ENCODE data around the gene FRYL.
A peak's percentile ranks its signal among the peaks of the same experiment; 100 is the strongest.

FRYL gene

DNA sequence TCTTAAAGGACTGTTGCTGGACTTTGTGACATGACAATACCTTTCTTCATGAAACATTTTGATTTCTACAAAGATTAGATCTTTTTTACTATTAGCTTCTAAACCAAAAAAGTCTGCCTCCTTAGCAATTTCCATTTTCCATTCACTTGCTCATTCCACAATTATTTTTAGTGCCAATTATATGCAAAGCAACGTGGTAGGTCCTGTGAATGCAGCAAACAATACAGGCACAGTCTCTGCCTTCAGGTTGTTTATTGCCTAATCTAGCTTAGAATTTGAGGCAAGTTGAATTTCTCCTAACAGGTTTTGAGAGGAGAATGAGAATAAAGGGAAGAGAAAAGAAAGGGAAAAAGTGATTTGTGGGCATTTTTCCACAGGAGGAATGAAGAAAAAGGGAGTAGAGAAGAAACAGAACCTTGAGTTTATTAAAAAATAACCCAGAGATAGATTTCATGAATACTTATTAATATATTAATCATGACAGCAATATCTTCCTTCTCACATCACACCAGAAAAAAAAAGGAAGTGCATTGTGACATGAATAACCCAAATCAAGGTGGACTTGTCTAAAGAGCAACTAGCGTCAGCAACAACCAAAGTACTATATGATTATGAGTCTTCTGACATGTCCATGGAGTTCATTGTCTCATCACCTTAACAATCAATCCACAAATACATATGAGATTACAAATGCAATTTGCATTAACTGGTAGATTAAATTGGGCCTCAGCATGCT is 16.3 kb upstream of the FRYL start:
- no peak for ATAC-seq
- no peaks in the 10 kb centered on the region for H3K36me3 Mint-ChIP-seq
- no peaks in the 10 kb centered on the region for H3K27me3 Mint-ChIP-seq
- H3K4me1 Mint-ChIP-seq: peaks cover 30% of the 10 kb centered on the region
- H3K27ac Mint-ChIP-seq: no peak overlapping the region
- H3K9me3 Mint-ChIP-seq: no peaks in the 10 kb centered on the region
- H3K4me3 Mint-ChIP-seq: no peak overlapping the region

DNA sequence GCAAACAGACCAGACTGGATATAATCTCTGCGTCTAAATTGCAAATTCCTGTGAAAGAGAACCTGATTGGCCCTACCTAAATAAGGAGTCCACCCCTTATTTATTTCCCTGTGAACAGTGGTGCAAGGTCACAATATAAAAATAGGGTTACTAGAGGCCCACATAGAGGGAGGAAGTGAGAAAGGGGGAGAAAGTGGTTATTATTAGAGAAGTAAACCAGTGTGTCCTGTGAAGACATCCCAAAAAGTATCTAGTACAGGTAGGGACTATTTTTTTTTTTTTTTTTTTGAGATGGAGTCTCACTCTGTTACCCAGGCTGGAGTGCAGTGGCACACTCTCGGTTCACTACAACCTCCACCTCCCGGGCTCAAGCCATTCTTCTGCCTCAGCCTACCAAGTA is 15.0 kb upstream of the FRYL start:
- no peak overlapping the region for H3K4me3 Mint-ChIP-seq
- H3K36me3 Mint-ChIP-seq: no peaks in the 10 kb centered on the region
- H3K4me1 Mint-ChIP-seq: peaks cover 30% of the 10 kb centered on the region
- ATAC-seq: no peak
- no peaks in the 10 kb centered on the region for H3K9me3 Mint-ChIP-seq
- H3K27ac Mint-ChIP-seq: no peak overlapping the region
- H3K27me3 Mint-ChIP-seq: no peaks in the 10 kb centered on the region

DNA sequence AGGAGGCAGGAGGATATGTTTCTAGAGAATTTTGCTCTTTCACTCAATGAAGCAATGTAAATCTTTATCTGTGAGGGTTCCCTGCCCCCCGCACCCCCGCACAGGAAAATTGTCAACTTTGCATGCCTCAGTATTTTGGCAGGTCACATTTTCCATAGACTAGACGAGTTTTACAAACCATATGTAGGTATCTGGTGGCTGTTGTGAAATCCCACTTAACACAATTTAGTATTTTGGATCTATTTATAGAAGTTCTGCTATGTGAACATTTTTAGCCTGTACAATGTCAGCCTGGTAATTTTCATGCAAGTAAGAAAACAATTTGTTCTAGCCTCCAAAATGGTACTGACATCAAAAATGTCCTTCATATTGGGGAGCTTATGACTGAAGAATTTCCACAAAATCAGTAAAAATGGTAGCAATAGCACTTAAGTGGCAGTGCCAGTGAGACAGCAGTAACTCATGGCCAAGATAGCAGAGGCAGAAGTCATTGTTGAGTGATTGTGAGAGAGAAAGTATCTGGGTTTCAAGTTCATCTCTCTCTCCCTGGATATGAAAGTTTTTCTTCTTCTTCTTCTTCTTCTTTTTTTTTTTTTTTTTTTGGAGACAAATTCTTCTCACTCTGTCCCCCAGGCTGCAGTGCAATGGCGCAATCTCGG is 12.4 kb upstream of the FRYL start:
- Mint-ChIP-seq H3K4me3 (no peak overlapping the region), H3K27ac (peak overlapping the region; percentile 49), H3K36me3 (no peaks in the 10 kb centered on the region), H3K9me3 (no peaks in the 10 kb centered on the region), H3K4me1 (peaks cover 23% of the 10 kb centered on the region), H3K27me3 (no peaks in the 10 kb centered on the region)
- peak; percentile 70 for ATAC-seq

DNA sequence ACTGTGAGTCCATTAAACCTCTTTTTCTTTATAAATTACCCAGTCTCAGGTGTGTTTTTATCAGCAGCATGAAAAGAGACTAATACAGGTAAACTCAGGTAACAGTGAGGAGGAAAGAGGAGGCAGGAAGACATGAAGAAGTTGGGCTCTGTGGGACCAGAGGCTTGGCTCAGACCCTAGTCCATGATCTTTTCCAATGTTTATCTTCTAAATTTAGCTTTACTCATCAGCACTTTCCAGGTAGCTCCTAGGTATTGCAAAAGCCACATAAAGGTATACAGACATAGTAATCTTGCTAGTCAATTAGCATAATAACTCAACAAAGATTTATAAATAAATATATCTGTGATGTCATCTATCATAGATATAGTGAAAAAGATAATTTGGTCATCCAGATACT is 11.2 kb upstream of the FRYL start:
- H3K27ac Mint-ChIP-seq: no peak overlapping the region
- no peak overlapping the region for H3K4me3 Mint-ChIP-seq
- no peak for ATAC-seq
- H3K27me3 Mint-ChIP-seq: no peaks in the 10 kb centered on the region
- no peaks in the 10 kb centered on the region for H3K36me3 Mint-ChIP-seq
- H3K9me3 Mint-ChIP-seq: no peaks in the 10 kb centered on the region
- H3K4me1 Mint-ChIP-seq: peaks cover 23% of the 10 kb centered on the region

DNA sequence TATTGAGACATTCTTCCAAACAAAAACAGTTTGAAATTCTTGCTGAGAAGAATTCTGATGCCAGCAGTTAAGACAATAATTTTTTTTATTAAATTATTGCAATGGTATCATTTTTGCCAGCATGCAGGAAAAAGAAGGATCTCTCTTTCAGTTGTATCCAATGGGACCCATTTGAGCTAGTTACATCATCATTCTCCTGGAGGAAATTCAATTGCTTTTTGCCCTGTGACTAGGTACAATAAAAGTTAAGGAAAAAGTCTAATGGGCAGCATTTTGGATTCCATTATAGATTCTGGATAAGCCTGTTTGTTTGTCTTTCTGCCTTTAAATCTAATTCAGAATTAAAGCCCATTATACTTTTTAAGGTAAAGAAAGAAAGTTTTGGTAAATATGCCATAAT is 10.5 kb upstream of the FRYL start:
- ATAC-seq: no peak
- no peak overlapping the region for H3K4me3 Mint-ChIP-seq
- H3K4me1 Mint-ChIP-seq: peaks cover 22% of the 10 kb centered on the region
- no peaks in the 10 kb centered on the region for H3K36me3 Mint-ChIP-seq
- H3K27ac Mint-ChIP-seq: no peak overlapping the region
- no peaks in the 10 kb centered on the region for H3K9me3 Mint-ChIP-seq
- H3K27me3 Mint-ChIP-seq: no peaks in the 10 kb centered on the region

DNA sequence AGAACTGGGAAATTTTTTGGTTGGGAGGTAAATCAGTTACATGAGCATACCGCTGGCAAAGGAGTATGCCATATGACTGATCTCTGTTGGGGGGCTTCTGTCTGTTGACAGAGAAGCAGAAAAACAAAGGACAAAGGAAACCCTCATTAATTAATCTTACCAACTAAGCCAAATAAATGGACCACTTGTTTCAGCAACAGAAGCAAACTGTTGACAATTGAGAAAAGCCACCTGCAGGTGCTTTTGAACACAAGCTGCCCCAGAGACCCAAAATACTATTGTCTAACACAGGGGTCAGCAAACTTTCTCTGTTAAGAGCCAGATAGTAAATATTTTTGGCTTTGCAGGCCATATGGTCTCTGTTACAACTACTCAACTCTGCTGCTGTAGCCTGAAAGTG is 7.0 kb upstream of the FRYL start:
- ATAC-seq: no peak
- H3K9me3 Mint-ChIP-seq: no peaks in the 10 kb centered on the region
- no peaks in the 10 kb centered on the region for H3K27me3 Mint-ChIP-seq
- no peaks in the 10 kb centered on the region for H3K36me3 Mint-ChIP-seq
- H3K4me1 Mint-ChIP-seq: no peaks in the 10 kb centered on the region
- H3K4me3 Mint-ChIP-seq: no peak overlapping the region
- no peak overlapping the region for H3K27ac Mint-ChIP-seq

DNA sequence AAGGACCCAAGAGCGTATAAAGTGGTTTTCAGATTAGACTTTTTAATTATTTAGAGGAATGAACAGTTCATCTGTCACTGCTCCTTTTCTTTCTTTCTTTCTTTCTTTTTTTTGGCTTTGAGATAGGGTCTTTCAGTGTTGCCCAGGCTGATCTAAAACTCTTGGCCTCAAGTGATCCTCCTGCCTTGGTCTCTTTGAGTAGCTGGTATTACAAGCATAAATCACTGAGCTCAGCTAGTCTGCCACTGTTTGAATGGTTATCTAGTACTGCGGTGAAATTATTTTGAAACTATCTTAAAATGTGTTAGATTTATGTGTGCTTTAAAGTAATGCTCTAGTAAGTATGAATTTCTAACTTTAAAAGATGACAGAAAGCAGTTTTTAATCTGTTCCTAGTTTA is 6.5 kb upstream of the FRYL start:
- no peaks in the 10 kb centered on the region for H3K27me3 Mint-ChIP-seq
- H3K36me3 Mint-ChIP-seq: no peaks in the 10 kb centered on the region
- ATAC-seq: no peak
- no peak overlapping the region for H3K4me3 Mint-ChIP-seq
- no peak overlapping the region for H3K27ac Mint-ChIP-seq
- peaks cover 2% of the 10 kb centered on the region for H3K4me1 Mint-ChIP-seq
- H3K9me3 Mint-ChIP-seq: no peaks in the 10 kb centered on the region

DNA sequence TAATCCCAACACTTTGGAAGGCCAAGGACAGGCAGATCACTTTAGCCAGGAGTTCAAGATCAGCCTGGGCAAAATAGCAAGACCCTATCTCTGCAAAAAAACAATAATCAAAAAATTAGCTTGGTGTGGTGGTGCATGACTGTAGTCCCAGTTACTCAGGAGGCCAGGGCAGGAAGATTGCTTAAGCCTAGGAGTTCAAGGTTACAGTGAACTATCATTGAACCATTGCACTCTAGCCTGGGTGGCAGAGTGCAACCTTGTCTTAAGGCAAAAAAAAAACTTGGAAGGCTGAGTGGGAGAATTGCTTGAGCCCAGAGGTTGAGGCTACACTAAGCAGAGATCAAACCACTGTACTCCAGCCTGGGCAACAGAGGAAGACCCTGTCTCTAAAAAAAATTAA is 5.2 kb upstream of the FRYL start:
- Mint-ChIP-seq H3K4me3 (no peak overlapping the region), H3K9me3 (no peaks in the 10 kb centered on the region), H3K36me3 (no peaks in the 10 kb centered on the region), H3K27ac (no peak overlapping the region), H3K27me3 (no peaks in the 10 kb centered on the region), H3K4me1 (peaks cover 9% of the 10 kb centered on the region)
- no peak for ATAC-seq

DNA sequence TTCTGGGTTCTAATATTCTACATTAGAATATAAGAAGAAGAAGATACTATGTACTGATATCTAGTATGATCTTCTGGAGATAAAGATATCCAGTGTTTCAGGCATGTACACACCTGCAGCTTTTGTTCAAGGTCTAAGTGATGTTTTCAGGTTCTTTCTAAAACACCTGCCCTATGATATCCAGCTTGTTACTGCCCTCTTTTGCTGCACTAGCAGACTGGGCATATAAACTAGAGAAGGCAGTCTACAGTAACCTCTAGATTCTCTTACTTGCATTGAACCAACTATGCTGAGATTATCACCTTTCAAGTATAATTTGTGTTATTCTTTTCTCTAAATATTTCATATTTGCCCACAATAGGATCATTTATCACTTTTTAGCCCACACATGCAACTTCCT is 1.9 kb upstream of the FRYL start:
- no peak for ATAC-seq
- H3K4me3 Mint-ChIP-seq: no peak overlapping the region
- H3K9me3 Mint-ChIP-seq: no peaks in the 10 kb centered on the region
- H3K36me3 Mint-ChIP-seq: no peaks in the 10 kb centered on the region
- peaks cover 30% of the 10 kb centered on the region for H3K4me1 Mint-ChIP-seq
- H3K27ac Mint-ChIP-seq: peak overlapping the region; percentile 62
- H3K27me3 Mint-ChIP-seq: no peaks in the 10 kb centered on the region

DNA sequence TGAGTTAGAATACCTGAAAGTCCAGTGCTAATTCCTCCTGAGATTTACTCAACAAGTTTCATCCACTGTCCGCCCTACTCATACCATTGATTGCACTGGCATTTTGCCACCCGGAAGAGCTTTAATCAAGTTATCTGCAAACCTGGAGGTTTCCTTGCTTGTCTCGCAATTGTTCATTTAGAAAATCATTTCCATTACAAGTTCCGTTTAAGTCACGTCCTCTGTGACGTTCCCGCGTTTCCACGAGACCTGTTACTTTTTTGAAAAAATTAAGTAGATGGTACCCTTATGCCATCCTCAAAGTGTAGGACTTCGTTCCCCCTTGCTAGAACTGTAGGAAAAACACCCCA is 761 bp upstream of the FRYL start:
- Mint-ChIP-seq H3K4me1 (peaks cover 40% of the 10 kb centered on the region), H3K9me3 (no peaks in the 10 kb centered on the region), H3K27me3 (no peaks in the 10 kb centered on the region), H3K4me3 (peak overlapping the region; percentile 81), H3K36me3 (no peaks in the 10 kb centered on the region), H3K27ac (peak overlapping the region; percentile 62)
- ATAC-seq: no peak

DNA sequence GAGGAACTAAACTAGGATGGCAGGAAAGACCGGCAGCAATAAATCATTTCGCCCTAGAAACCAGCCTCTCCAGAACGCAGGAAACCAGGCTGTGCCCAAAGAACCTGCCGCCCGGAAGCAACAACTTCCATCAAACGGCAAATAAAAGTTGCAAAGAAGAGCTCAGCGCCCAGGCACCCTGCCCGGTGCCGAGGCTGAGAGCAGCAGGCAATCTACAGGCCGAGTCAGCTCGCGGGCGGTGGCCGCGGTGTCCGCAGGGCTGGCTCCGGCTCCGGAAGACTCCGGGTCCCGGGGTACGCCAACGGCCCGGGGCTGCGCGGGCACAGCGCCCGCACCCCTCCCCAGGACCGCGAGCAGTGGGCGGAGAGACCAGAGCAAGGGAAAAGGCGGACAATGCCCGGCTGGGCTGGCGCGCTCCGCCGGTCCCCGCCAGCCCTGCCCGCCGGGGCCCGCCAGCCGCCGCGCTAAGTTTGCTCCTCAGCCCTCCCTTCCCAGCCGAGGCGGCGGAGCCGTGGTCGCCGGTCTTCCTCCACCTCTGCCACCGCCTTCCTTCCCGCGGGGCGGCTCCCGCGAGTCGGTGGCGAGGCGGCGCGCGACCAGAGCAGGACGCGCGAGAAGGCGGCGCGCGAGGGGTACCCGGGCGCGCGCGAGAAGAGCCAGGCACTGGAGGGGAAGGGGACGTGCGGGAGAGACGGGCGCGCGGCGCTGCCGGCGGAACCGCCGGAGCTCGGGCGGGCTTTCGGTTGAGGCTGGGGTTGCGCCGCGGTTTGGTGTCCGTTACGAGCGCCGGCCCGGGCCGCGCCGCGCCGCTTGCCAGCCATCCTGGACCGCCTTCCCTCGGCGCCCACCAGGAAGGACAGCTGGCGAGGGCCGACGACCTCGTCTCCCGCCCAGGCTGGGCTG is 733 bp downstream of the FRYL start:
- no peaks in the 10 kb centered on the region for H3K9me3 Mint-ChIP-seq
- H3K4me1 Mint-ChIP-seq: peaks cover 44% of the 10 kb centered on the region
- peak; percentile 66 for ATAC-seq
- peak overlapping the region; percentile 81 for H3K4me3 Mint-ChIP-seq
- peak overlapping the region; percentile 62 for H3K27ac Mint-ChIP-seq
- H3K27me3 Mint-ChIP-seq: no peaks in the 10 kb centered on the region
- no peaks in the 10 kb centered on the region for H3K36me3 Mint-ChIP-seq

DNA sequence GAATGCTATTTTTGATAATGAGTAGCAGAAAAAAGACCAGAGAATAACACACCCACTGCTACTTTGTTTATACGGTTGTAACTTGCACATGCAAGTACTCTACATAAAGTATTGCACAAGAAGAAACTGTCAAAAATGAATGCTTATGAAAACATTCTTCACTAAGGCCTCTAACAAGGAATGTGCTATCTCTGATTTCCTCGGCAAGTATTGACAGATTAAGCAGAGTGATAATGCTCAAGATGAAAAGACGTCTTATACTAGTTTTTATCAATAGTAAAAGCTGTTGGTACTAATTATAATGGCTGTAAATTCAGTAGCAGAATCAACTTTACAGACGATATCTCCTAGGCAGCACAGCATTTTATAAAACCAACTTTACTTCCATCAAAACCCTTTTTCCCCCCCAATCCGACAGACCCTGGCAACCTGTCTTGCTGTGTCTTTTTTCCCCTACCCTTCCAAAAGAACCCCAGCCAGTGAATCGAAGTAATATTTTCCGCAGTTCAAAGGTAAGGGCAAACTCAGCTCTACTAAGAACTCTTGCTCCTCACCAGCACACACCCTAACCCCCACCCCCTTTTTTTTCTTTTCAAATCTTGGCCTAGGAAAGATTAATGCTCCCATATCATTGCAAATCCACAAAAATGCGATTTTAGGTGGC is 1.5 kb downstream of the FRYL start:
- Mint-ChIP-seq H3K4me1 (peaks cover 46% of the 10 kb centered on the region), H3K36me3 (no peaks in the 10 kb centered on the region), H3K9me3 (no peaks in the 10 kb centered on the region), H3K4me3 (peak overlapping the region; percentile 81), H3K27ac (peak overlapping the region; percentile 62), H3K27me3 (no peaks in the 10 kb centered on the region)
- ATAC-seq: no peak

DNA sequence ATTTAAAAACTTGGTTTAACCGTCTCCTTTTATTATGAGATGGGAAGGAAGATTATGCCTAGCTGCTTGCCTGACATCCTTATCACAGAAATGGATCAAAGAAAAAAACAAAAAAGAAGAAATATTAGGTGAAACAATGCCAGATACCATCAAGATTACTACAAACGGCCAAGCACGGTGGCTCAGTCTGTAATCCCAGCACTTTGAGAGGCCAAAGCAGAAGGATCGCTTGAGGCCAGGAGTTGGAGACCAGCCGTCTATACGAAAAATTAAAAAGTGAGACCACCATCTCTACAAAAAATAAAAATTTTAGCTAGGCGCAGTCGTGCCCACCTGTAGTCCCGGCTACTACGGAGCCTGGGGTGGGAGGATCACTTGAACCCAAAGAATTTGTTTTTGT is 2.3 kb downstream of the FRYL start:
- no peak for ATAC-seq
- peaks cover 55% of the 10 kb centered on the region for H3K4me1 Mint-ChIP-seq
- no peaks in the 10 kb centered on the region for H3K36me3 Mint-ChIP-seq
- no peaks in the 10 kb centered on the region for H3K27me3 Mint-ChIP-seq
- H3K4me3 Mint-ChIP-seq: no peak overlapping the region
- H3K27ac Mint-ChIP-seq: no peak overlapping the region
- H3K9me3 Mint-ChIP-seq: no peaks in the 10 kb centered on the region

DNA sequence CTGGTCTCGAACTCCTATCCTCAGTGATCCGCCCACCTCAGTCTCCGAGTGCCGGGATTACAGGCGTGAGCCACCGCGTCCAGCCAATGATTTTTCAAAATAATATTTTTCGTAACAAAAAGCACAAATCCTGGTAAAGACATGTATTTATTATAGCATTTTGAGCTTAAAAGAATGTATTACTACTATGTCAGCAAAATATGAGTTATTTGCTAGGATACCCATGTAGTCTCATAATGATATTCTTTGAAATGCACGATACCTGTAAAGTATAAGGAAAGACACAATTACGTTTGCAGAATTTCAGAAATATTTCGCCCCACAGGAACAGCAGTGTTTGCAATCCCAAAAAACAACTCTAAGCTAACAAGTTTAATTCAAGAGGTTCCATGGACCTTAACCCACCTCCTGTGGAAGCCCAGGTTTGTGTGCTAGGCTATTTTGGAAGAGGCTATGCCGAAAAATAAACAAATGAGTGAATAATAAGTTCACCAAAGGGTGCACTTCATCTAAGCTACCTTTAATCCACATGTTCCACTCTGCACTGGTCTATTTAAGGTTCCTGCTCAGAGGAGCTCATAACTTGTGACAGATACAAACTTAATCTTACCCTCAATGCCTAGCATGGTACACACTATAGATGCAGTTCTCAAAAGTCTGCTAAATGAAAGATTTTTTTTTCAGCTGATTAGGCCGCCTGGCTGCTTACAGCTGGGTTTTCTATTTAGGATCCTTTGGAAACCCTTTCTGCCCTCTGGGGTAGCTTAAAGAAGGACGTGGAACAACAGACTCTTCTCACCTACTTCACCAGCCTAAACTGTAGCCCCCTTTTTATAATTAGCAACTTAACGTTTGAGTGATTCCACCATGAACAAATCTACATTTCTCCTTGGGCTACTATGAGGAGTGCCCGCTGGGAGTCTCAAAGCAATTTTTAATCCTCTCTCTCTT is 5.0 kb downstream of the FRYL start:
- H3K4me3 Mint-ChIP-seq: no peak overlapping the region
- no peaks in the 10 kb centered on the region for H3K36me3 Mint-ChIP-seq
- H3K27ac Mint-ChIP-seq: no peak overlapping the region
- H3K27me3 Mint-ChIP-seq: no peaks in the 10 kb centered on the region
- H3K4me1 Mint-ChIP-seq: peaks cover 62% of the 10 kb centered on the region
- no peaks in the 10 kb centered on the region for H3K9me3 Mint-ChIP-seq
- ATAC-seq: no peak
